GM19438 (cell line): Measurements from ENCODE around the gene ANKS4B.
"Not testable (repeated sequence)": the region's sequence is repeated elsewhere in the genome, so short reads cannot be mapped to it uniquely, and the experiment has no call there.

ENCODE experiments used
- ATAC-seq: cut with Tn5 transposase; IDR thresholded peaks from one replicate; pipeline ENCODE4 v1.9.1; 2021; ENCODE audit warnings: low read depth; ENCODE audit not compliant: unreplicated experiment

The ANKS4B gene

GRCh38 chr16:21283521-21284289, 50.2 kb downstream of the ANKS4B start:
- ATAC-seq, result peak; percentile 64

- no peak for ATAC-seq
These were observed 50.9 kb downstream of the ANKS4B start for GRCh38 chr16:21284414-21284813.

- ATAC-seq, result no peak
These were observed 51.8 kb downstream of the ANKS4B start for GRCh38 chr16:21285314-21285713.

- not testable (repeated sequence) for ATAC-seq
These were observed 56.3 kb downstream of the ANKS4B start for GRCh38 chr16:21289789-21290188.

- peak; percentile 54 for ATAC-seq
These were observed 67.0 kb downstream of the ANKS4B start for GRCh38 chr16:21300309-21301167.

GRCh38 chr16:21301168-21301894, 67.8 kb downstream of the ANKS4B start:
- peak; percentile 51 for ATAC-seq

- ATAC-seq, result no peak
These were observed 68.4 kb downstream of the ANKS4B start for GRCh38 chr16:21301895-21302291.

- ATAC-seq, result no peak
These were observed 69.0 kb downstream of the ANKS4B start for GRCh38 chr16:21302454-21302853.

GRCh38 chr16:21302898-21303528, 69.5 kb downstream of the ANKS4B start:
- ATAC-seq, result no peak
